Small intestine (tissue), 7 donors: ENCODE results near the gene ARL17A. TPM values are rescaled to one million over a fixed set of nuclear protein-coding genes. Genes with fewer than 3 reads are reported as not detected.
"Not testable (repeated sequence)": the region's sequence is repeated elsewhere in the genome, so short reads cannot be mapped to it uniquely, and the experiment has no call there.

Experiments
- DNase-seq, 2 donors: peaks; one replicate each; pipeline versions ENCODE4 v3.0.0 to v3.0.0-alpha.2; 2013
- FAIRE-seq: peaks from 2 replicates; lab custom pipeline; 2012; peaks lifted over from hg19 to GRCh38; lab: Jason Lieb, UNC
- H3K27ac ChIP-seq, 3 donors: one replicate each; pipeline ENCODE4 v1.5.1; 2013; ENCODE audit warnings: low read length in 2 of 3, mild to moderate bottlenecking in 2 of 3, control low read depth in 1 of 3, inconsistent platforms in 1 of 3, low read depth in 1 of 3, moderate library complexity in 1 of 3
- H3K27me3 ChIP-seq, 3 donors: one replicate each; pipeline ENCODE4 v1.6.1; 2013; ENCODE audit warnings: low read length in 3 of 3, inconsistent platforms in 1 of 3; ENCODE audit not compliant: control insufficient read depth in 3 of 3, insufficient read depth in 3 of 3
- H3K36me3 ChIP-seq, 3 donors: one replicate each; pipeline ENCODE4 v1.6.1; 2013; ENCODE audit warnings: low read length in 3 of 3, inconsistent platforms in 1 of 3, low read depth in 1 of 3, mild to moderate bottlenecking in 1 of 3, moderate library complexity in 1 of 3; ENCODE audit not compliant: control insufficient read depth in 3 of 3, insufficient read depth in 2 of 3
- H3K4me1 ChIP-seq, 3 donors: one replicate each; pipeline ENCODE4 v1.6.1; 2013; ENCODE audit warnings: low read length in 2 of 3, inconsistent platforms in 1 of 3, low read depth in 1 of 3, mild to moderate bottlenecking in 1 of 3, moderate library complexity in 1 of 3; ENCODE audit not compliant: control insufficient read depth in 3 of 3, insufficient read depth in 2 of 3
- H3K4me3 ChIP-seq, 3 donors: one replicate each; pipeline ENCODE4 v1.5.1; 2013; ENCODE audit warnings: low read length in 3 of 3, control low read depth in 1 of 3, inconsistent platforms in 1 of 3, low read depth in 1 of 3, mild to moderate bottlenecking in 1 of 3, moderate library complexity in 1 of 3
- H3K9me3 ChIP-seq, 2 donors: one replicate each; pipeline ENCODE4 v1.6.1; 2013; ENCODE audit warnings: low read depth in 1 of 2, low read length in 1 of 2; ENCODE audit not compliant: control insufficient read depth in 2 of 2, insufficient read depth in 1 of 2
- WGBS, 3 donors: extraction: QIAGEN DNeasy Blood & Tissue Kit; methylation state at CpG; one replicate each; pipeline ENCODE4 v1.1.7; 2013; 5-methylcytosine and 5-hydroxymethylcytosine counted together
- polyA plus RNA-seq, 4 donors: library from polyadenylated mRNA; stranded (reverse) in 3 of 4; unstranded in 1 of 4; fragments of 200-250 nt in 3 of 4; fragments of 120-200 nt in 1 of 4; gene quantifications; one replicate each; pipeline versions ENCODE4 v1.2.1 to v1.2.3, GENCODE V29; 2013
- donor health status: healthy with polysubstance abuse.
- donor health status: control.
- donor health status: control.
- donor health status: Bipolar disorder and iron deficiency.
- donor health status: healthy.

Gene ARL17A
- polyA plus RNA-seq, 4 donors = 0.27 to 23.3 (median 1.9) TPM

- not testable (repeated sequence) for H3K36me3 ChIP-seq, FAIRE-seq, H3K27ac ChIP-seq, H3K4me1 ChIP-seq, DNase-seq, H3K9me3 ChIP-seq, H3K27me3 ChIP-seq, H3K4me3 ChIP-seq
- whole genome bisulfite sequencing, 3 donors = 98% methylated on average over 5 to 6 of the region's 7 CpGs
These were observed 73.6 kb downstream of the ARL17A start for GRCh38 chr17:46505896-46506295.

DNA sequence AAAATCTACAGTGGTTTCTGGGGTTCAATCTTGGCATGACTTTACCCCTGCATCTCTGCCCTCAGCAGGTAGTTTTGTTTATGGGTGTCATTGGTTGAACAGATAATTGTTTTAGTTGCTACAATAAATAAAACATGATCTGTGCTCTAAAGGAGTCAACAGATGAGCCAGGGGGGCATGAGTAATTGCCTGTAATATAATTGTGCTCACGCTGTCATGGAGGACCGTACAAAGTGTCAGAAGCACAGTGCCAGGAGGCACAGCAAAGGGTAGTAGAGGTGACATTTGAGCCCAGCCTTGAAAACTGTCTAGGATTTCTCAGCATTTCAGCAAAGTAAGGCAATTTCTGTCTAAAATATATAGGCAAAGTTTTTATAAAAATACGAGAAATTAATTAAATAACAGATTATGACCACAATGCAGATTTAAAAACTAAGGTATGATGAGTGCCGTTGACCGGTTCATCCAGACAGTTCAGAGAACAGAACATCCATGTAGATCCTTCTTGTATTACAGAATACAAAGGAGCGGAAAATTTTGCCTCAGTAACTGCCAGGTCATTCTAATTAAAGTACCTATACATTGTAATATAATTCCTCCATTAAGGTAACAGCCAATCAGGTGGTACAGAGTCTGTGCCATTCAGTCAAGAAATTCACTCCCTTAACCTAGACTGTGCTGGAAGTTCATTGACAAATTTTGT is 79.9 kb downstream of the ARL17A start:
- H3K36me3 ChIP-seq, H3K27ac ChIP-seq, FAIRE-seq, H3K27me3 ChIP-seq, DNase-seq, H3K9me3 ChIP-seq, H3K4me3 ChIP-seq, H3K4me1 ChIP-seq: not testable (repeated sequence)
- no CpG with 5 or more reads among the region's 6 CpGs for WGBS, 3 donors

GRCh38 chr17:46492021-46492420 is 87.5 kb downstream of the ARL17A start:
- peak in 1 of 2 donors; percentile 0 for DNase-seq
- H3K4me3 ChIP-seq, H3K4me1 ChIP-seq, H3K27ac ChIP-seq, H3K9me3 ChIP-seq, FAIRE-seq, H3K36me3 ChIP-seq, H3K27me3 ChIP-seq: not testable (repeated sequence)
- WGBS, 3 donors = 96 to 97% (median 97%) methylated on average over 11 of the region's 16 CpGs

DNA sequence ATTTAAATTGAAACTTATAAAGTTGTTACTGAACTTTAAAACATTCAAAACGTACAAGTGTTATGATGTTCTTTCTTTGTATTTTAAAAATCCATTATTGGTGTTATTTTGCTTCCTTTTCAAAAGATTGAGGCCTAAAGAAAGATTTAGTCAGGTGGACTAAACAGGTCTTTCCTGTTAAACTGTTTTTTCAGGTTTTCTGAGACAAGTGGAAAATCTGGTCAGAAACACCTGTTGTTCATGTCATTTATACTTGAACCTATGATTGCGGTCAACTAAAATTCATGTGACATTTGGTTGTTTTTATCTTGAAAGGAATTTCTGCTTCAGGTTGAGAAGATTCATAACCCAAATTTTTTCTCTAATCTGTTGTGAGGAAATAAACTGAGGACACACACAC is 98.2 kb downstream of the ARL17A start:
- not testable (repeated sequence) for H3K9me3 ChIP-seq, DNase-seq, H3K4me3 ChIP-seq, H3K4me1 ChIP-seq, H3K27ac ChIP-seq, H3K36me3 ChIP-seq, H3K27me3 ChIP-seq
- peak; percentile 90 for FAIRE-seq
- WGBS, 3 donors = no CpG with 5 or more reads among the region's 2 CpGs

GRCh38 chr17:46478823-46479222 is 100.7 kb downstream of the ARL17A start:
- H3K4me1 ChIP-seq, H3K27ac ChIP-seq, H3K27me3 ChIP-seq, H3K9me3 ChIP-seq, H3K36me3 ChIP-seq, DNase-seq, H3K4me3 ChIP-seq, FAIRE-seq: not testable (repeated sequence)
- WGBS, 3 donors = no CpG with 5 or more reads among the region's 3 CpGs

- FAIRE-seq, DNase-seq, H3K4me1 ChIP-seq, H3K9me3 ChIP-seq, H3K27me3 ChIP-seq, H3K4me3 ChIP-seq, H3K27ac ChIP-seq, H3K36me3 ChIP-seq: not testable (repeated sequence)
- WGBS, 3 donors = 86 to 100% (median 88%) methylated on average over 1 of the region's 2 CpGs
These were observed 103.9 kb downstream of the ARL17A start for GRCh38 chr17:46475583-46475982.

DNA sequence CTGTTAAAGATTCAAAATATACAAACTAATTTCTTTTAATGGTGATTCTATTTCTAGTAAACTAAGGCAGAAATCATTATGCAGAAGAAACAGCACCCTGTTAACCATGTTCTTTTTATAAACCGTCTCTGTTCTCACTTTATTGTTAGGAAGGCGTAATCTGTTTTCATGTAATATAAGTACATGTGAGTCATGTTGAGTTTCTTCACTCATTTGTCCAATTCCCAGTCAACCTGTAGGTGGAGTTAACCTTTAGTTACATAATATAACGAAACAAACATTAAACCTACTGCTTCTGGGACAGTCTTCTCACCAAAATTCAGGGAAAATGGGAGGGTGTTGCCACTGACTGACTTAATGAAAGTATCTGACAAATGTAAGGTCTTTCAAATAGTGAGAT is 105.0 kb downstream of the ARL17A start:
- not testable (repeated sequence) for H3K9me3 ChIP-seq, DNase-seq, H3K4me1 ChIP-seq, H3K4me3 ChIP-seq, H3K36me3 ChIP-seq, H3K27me3 ChIP-seq, H3K27ac ChIP-seq
- FAIRE-seq = peak; percentile 39
- 55 to 100% methylated on average over 1 of the region's 3 CpGs; no CpG with 5 or more reads in 1 of the 3 donors for WGBS, 3 donors

GRCh38 chr17:46467618-46468017 is 111.9 kb downstream of the ARL17A start:
- not testable (repeated sequence) for DNase-seq, H3K9me3 ChIP-seq, H3K27me3 ChIP-seq, H3K4me3 ChIP-seq, FAIRE-seq, H3K4me1 ChIP-seq, H3K27ac ChIP-seq, H3K36me3 ChIP-seq
- 96 to 100% methylated on average over 2 to 3 of the region's 5 CpGs; no CpG with 5 or more reads in 1 of the 3 donors for WGBS, 3 donors
